ENCODE data around the gene PHTF2.

PHTF2 gene

GRCh38 chr7:77813180-77813579 lies 14.6 kb downstream of the PHTF2 start:
- H3K4me3 ChIP-seq (ENCODE audit: low read length) = no peak overlapping the region
- DNase-seq (ENCODE audit: low read depth) = no peak
- TF ChIP-seq, protein P1, sequence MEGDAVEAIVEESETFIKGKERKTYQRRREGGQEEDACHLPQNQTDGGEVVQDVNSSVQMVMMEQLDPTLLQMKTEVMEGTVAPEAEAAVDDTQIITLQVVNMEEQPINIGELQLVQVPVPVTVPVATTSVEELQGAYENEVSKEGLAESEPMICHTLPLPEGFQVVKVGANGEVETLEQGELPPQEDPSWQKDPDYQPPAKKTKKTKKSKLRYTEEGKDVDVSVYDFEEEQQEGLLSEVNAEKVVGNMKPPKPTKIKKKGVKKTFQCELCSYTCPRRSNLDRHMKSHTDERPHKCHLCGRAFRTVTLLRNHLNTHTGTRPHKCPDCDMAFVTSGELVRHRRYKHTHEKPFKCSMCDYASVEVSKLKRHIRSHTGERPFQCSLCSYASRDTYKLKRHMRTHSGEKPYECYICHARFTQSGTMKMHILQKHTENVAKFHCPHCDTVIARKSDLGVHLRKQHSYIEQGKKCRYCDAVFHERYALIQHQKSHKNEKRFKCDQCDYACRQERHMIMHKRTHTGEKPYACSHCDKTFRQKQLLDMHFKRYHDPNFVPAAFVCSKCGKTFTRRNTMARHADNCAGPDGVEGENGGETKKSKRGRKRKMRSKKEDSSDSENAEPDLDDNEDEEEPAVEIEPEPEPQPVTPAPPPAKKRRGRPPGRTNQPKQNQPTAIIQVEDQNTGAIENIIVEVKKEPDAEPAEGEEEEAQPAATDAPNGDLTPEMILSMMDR (conservative IDR thresholded peaks at IDR 0.05; ENCODE audit: low read length) = no peak

DNA sequence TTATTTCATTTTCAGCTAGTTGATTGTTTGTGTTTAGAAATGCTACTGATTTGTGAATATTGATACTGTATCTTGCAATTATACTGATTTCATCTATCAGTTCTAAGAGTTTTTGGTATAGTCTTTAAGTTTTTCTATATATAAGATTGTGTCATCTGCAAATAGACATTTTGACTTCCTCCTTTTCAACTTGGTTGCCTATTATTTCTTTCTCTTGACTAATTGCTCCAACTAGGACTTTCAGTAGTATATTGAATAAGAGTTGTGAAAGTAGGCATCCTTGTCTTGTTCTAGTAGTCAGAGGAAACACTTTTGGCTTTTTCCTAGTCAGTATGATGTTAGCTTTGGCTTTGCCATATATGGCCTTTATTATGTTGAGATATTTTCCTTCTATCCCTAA lies 20.4 kb downstream of the PHTF2 start:
- TF ChIP-seq, protein P1 (conservative IDR thresholded peaks at IDR 0.05; ENCODE audit: low read length) = no peak
- H3K4me3 ChIP-seq (ENCODE audit: low read length) = no peak overlapping the region
- no peak for DNase-seq (ENCODE audit: low read depth)

- H3K4me3 ChIP-seq (ENCODE audit: low read length) = no peak overlapping the region
- TF ChIP-seq, protein P1 (conservative IDR thresholded peaks at IDR 0.05; ENCODE audit: low read length) = no peak
- DNase-seq (ENCODE audit: low read depth) = no peak
Observed at GRCh38 chr7:77820967-77821366, 22.4 kb downstream of the PHTF2 start.

GRCh38 chr7:77822269-77822668 lies 23.7 kb downstream of the PHTF2 start:
- TF ChIP-seq, protein P1 (conservative IDR thresholded peaks at IDR 0.05; ENCODE audit: low read length) = no peak
- H3K4me3 ChIP-seq (ENCODE audit: low read length) = no peak overlapping the region
- DNase-seq (ENCODE audit: low read depth) = no peak

DNA sequence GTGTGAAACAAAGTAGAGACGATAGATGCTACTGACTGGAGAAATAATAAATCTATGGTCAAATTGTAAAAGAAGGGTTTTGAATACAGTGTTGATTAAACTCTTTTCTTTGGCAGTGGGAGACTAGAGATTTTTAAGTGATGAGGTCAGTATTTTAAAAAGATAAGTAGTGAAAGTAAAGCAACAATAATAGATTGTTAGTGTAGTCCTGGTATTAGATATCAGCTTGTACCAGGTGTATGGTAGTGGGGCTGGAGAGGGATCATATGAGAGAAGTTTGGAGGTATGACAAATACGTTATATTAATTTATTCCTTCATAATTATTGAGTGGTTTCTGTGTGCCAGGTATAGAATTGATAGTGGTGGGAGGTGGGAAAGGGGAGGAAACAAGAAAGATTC lies 25.2 kb downstream of the PHTF2 start:
- DNase-seq (ENCODE audit: low read depth) = no peak
- H3K4me3 ChIP-seq (ENCODE audit: low read length) = no peak overlapping the region
- TF ChIP-seq, protein P1 (conservative IDR thresholded peaks at IDR 0.05; ENCODE audit: low read length) = no peak

- TF ChIP-seq, protein P1 (conservative IDR thresholded peaks at IDR 0.05; ENCODE audit: low read length) = no peak
- no peak for DNase-seq (ENCODE audit: low read depth)
Observed at GRCh38 chr7:77824636-77825035, 26.1 kb downstream of the PHTF2 start.

DNA sequence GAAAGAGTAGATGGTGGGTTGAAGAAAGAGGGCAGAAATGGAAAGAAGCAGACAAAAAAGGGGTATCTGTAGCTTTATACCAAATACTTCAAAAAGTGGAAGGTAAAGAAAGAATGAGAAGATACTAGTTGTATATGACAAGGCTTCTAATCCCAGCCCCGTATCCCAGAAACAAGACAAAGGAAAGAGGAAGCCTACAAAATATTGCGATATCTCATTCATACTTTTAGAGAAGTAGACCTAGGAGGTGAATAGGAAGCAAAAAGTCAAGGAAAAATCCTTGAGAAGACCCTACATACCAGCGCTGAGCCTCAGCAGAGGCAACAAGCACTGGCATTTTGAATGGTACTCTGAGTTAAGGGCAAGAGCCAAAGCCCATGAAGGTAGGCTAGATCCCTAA lies 26.6 kb downstream of the PHTF2 start:
- no peak overlapping the region for H3K4me3 ChIP-seq (ENCODE audit: low read length)
- DNase-seq (ENCODE audit: low read depth) = no peak
- TF ChIP-seq, protein P1 (conservative IDR thresholded peaks at IDR 0.05; ENCODE audit: low read length) = no peak

More at GRCh38 chr7:77824636-77825035, 26.1 kb downstream of the PHTF2 start:
- H3K4me3 ChIP-seq (ENCODE audit: low read length) = no peak overlapping the region
